ENCODE data around the gene SNRNP70.

The SNRNP70 gene

GRCh38 chr19:49119411-49120324, 34.4 kb downstream of the SNRNP70 start, which contains the start of gene PPFIA3:
TSS of gene PPFIA3 (plus strand) at chr19:49119544. CDS start at chr19:49127874, 8,330 bp downstream.
- TF ChIP-seq NFIC (IDR thresholded peaks at IDR 0.05) (peak; percentile 87), FOXM1 (IDR thresholded peaks at IDR 0.05; ENCODE audit: borderline replicate concordance, low read depth) (no peak), REST (IDR thresholded peaks at IDR 0.05; ENCODE audit: low read depth) (peak; percentile 97), YY1 (IDR thresholded peaks at IDR 0.05; ENCODE audit: low read depth) (peak; percentile 58; the same call in 1 of the 2 replicates), MAX (IDR thresholded peaks at IDR 0.05) (peak; percentile 90), ZBTB7A (IDR thresholded peaks at IDR 0.05; ENCODE audit: low read depth) (peak; percentile 64; the same call in 1 of the 2 replicates), USF1 (IDR thresholded peaks at IDR 0.05) (peak; percentile 39; the same call in 1 of the 2 replicates), TAF1 (IDR thresholded peaks at IDR 0.05; ENCODE audit: low read depth) (no peak), EGR1 (IDR thresholded peaks at IDR 0.05) (no peak), CREB1 (IDR thresholded peaks at IDR 0.05; ENCODE audit: low read depth) (no peak), TEAD4 (IDR thresholded peaks at IDR 0.05) (peak; percentile 36; the same call in 1 of the 2 replicates), TCF12 (IDR thresholded peaks at IDR 0.05; ENCODE audit: low read depth) (peak; percentile 52; the same call in 1 of the 2 replicates)

GRCh38 chr19:49120325-49120683, 35.1 kb downstream of the SNRNP70 start:
- TF ChIP-seq EP300 (IDR thresholded peaks at IDR 0.05; ENCODE audit: borderline replicate concordance) (no peak), NFIC (IDR thresholded peaks at IDR 0.05) (no peak), USF1 (IDR thresholded peaks at IDR 0.05) (no peak), RAD21 (IDR thresholded peaks at IDR 0.05; ENCODE audit: low read depth) (no peak), TCF12 (IDR thresholded peaks at IDR 0.05; ENCODE audit: low read depth) (no peak), TAF1 (IDR thresholded peaks at IDR 0.05; ENCODE audit: low read depth) (no peak), FOXM1 (IDR thresholded peaks at IDR 0.05; ENCODE audit: borderline replicate concordance, low read depth) (no peak), EGR1 (IDR thresholded peaks at IDR 0.05) (no peak), MAX (IDR thresholded peaks at IDR 0.05) (no peak), ZBTB7A (IDR thresholded peaks at IDR 0.05; ENCODE audit: low read depth) (no peak), TEAD4 (IDR thresholded peaks at IDR 0.05) (no peak; the same call in 1 of the 2 replicates)

- TF ChIP-seq TCF12 (IDR thresholded peaks at IDR 0.05; ENCODE audit: low read depth), result no peak
- TF ChIP-seq CREB1 (IDR thresholded peaks at IDR 0.05; ENCODE audit: low read depth), result no peak
- no peak for TF ChIP-seq FOXM1 (IDR thresholded peaks at IDR 0.05; ENCODE audit: borderline replicate concordance, low read depth)
- no peak for TF ChIP-seq EGR1 (IDR thresholded peaks at IDR 0.05)
- no peak for TF ChIP-seq YY1 (IDR thresholded peaks at IDR 0.05; ENCODE audit: low read depth)
- no peak for TF ChIP-seq ZBTB7A (IDR thresholded peaks at IDR 0.05; ENCODE audit: low read depth)
- TF ChIP-seq TEAD4 (IDR thresholded peaks at IDR 0.05), result no peak
- TF ChIP-seq TAF1 (IDR thresholded peaks at IDR 0.05; ENCODE audit: low read depth), result no peak
- no peak for TF ChIP-seq CEBPB (IDR thresholded peaks at IDR 0.05)
- no peak for TF ChIP-seq RAD21 (IDR thresholded peaks at IDR 0.05; ENCODE audit: low read depth)
- TF ChIP-seq REST (IDR thresholded peaks at IDR 0.05; ENCODE audit: low read depth), result no peak
- no peak for TF ChIP-seq NFIC (IDR thresholded peaks at IDR 0.05)
- no peak for TF ChIP-seq EP300 (IDR thresholded peaks at IDR 0.05; ENCODE audit: borderline replicate concordance)
- TF ChIP-seq MAX (IDR thresholded peaks at IDR 0.05), result no peak
- no peak for TF ChIP-seq USF1 (IDR thresholded peaks at IDR 0.05)
Observed at GRCh38 chr19:49120868-49121267, 35.6 kb downstream of the SNRNP70 start.

- 0 out of 2 replicates have a peak, but pooled peaks have one; percentile 17 for TF ChIP-seq NFIC (IDR thresholded peaks at IDR 0.05)
Observed at GRCh38 chr19:49121841-49122240, 36.6 kb downstream of the SNRNP70 start.

GRCh38 chr19:49123285-49123684, 38.0 kb downstream of the SNRNP70 start:
- 0 out of 2 replicates have a peak, but pooled peaks have one; percentile 13 for TF ChIP-seq CEBPB (IDR thresholded peaks at IDR 0.05)

Data from Ishikawa (cell line).